ENCODE results near the gene HIBCH.
"Not testable (repeated sequence)": the region's sequence is repeated elsewhere in the genome, so short reads cannot be mapped to it uniquely, and the experiment has no call there.

Gene HIBCH

GRCh38 chr2:190250421-190250820 is 69.2 kb downstream of the HIBCH start:
- no peak for DNase-seq (ENCODE audit: low read depth, low spot score)

- no peak for DNase-seq (ENCODE audit: low read depth, low spot score)
Measured at GRCh38 chr2:190235551-190236075, 84.0 kb downstream of the HIBCH start.

GRCh38 chr2:190235101-190235500 is 84.5 kb downstream of the HIBCH start:
- DNase-seq (ENCODE audit: low read depth, low spot score) = no peak

- DNase-seq (ENCODE audit: low read depth, low spot score) = not testable (repeated sequence)
Measured at GRCh38 chr2:190223989-190224388, 95.6 kb downstream of the HIBCH start.

- not testable (repeated sequence) for DNase-seq (ENCODE audit: low read depth, low spot score)
Measured at GRCh38 chr2:190222745-190223144, 96.9 kb downstream of the HIBCH start.

- no peak for DNase-seq (ENCODE audit: low read depth, low spot score)
Measured at GRCh38 chr2:190221429-190221828, 98.2 kb downstream of the HIBCH start.

- DNase-seq (ENCODE audit: low read depth, low spot score) = no peak
Measured at GRCh38 chr2:190219186-190219585, 100.4 kb downstream of the HIBCH start.

GRCh38 chr2:190217616-190218015 is 102.0 kb downstream of the HIBCH start:
- DNase-seq (ENCODE audit: low read depth, low spot score) = no peak

GRCh38 chr2:190216829-190217228 is 102.8 kb downstream of the HIBCH start:
- DNase-seq (ENCODE audit: low read depth, low spot score) = no peak

- DNase-seq (ENCODE audit: low read depth, low spot score) = no peak
Measured at GRCh38 chr2:190215620-190216019, 104.0 kb downstream of the HIBCH start.

GRCh38 chr2:190214426-190215194 is 105.0 kb downstream of the HIBCH start:
- DNase-seq (ENCODE audit: low read depth, low spot score) = no peak

- no peak for DNase-seq (ENCODE audit: low read depth, low spot score)
Measured at GRCh38 chr2:190213441-190214335, 105.9 kb downstream of the HIBCH start.

GRCh38 chr2:190210471-190210870 is 109.2 kb downstream of the HIBCH start:
- no peak for DNase-seq (ENCODE audit: low read depth, low spot score)

- DNase-seq (ENCODE audit: low read depth, low spot score) = no peak
Measured at GRCh38 chr2:190209559-190209958, 110.1 kb downstream of the HIBCH start.

- no peak for DNase-seq (ENCODE audit: low read depth, low spot score)
Measured at GRCh38 chr2:190207930-190208329, 111.7 kb downstream of the HIBCH start.

GRCh38 chr2:190205657-190206056 is 114.0 kb downstream of the HIBCH start:
- DNase-seq (ENCODE audit: low read depth, low spot score) = no peak

- DNase-seq (ENCODE audit: low read depth, low spot score) = no peak
Measured at GRCh38 chr2:190202604-190203003, 117.0 kb downstream of the HIBCH start.

- DNase-seq (ENCODE audit: low read depth, low spot score) = no peak
Measured at GRCh38 chr2:190202018-190202417, 117.6 kb downstream of the HIBCH start.

- no peak for DNase-seq (ENCODE audit: low read depth, low spot score)
Measured at GRCh38 chr2:190200603-190201002, 119.0 kb downstream of the HIBCH start.

- DNase-seq (ENCODE audit: low read depth, low spot score) = no peak
Measured at GRCh38 chr2:190199530-190199929, 120.1 kb downstream of the HIBCH start.

- DNase-seq (ENCODE audit: low read depth, low spot score) = no peak
Measured at GRCh38 chr2:190199109-190199508, 120.5 kb downstream of the HIBCH start.

- no peak for DNase-seq (ENCODE audit: low read depth, low spot score)
Measured at GRCh38 chr2:190197143-190197720, 122.4 kb downstream of the HIBCH start.
